OCI-LY7 (cell line): ENCODE measurements around the gene ATAD3A.

Experiments
- EZH2phosphoT487 ChIP-seq: fragments of 200-600 bp; sonication (generic); IDR thresholded peaks from 2 replicates; pipeline ENCODE4 v1.6.1; 2018; ENCODE audit warnings: low read depth, borderline replicate concordance, mild to moderate bottlenecking, mixed run types, antibody characterized with exemption, low read length, moderate library complexity, mixed read lengths
- TF ChIP-seq, protein P1 (sequence below): fragments of 200-600 bp; sonication (generic); conservative IDR thresholded peaks from 2 replicates; pipeline ENCODE4 v1.5.1; 2014; ENCODE audit warnings: mild to moderate bottlenecking, antibody characterized with exemption, low read length, moderate library complexity, mixed read lengths

DNA sequence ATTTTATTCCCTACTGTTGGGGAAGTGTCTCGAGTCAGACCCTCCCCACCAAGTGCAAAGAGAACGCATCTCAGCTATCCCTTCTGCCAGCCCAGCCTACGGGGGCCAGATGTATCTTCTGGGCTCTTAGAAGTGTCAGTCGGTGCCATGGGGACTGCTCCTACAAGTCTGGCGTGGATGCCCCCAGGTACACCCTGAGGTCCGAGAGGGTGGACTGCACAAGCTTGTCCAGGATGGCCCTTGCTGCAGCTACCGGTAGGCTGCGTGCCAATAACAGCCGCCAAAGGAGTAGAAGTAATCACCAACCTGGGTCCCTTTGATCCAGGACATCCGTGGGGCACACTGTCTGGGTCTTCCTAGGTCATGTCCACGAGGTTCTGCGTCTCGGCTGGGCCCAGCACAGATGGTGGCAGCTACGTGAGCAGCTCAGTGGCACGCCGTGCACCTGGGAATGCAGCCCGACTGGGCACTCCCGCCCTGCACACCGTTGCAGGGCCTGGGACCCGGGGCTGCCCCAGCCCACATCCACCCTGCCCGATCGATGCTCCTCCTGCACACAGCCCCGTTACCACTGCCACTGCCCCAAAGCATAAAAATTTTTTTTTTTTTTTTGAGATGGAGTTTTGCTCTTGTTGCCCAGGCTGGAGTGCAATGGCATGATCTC is 71.5 kb downstream of the ATAD3A start:
- TF ChIP-seq, protein P1, sequence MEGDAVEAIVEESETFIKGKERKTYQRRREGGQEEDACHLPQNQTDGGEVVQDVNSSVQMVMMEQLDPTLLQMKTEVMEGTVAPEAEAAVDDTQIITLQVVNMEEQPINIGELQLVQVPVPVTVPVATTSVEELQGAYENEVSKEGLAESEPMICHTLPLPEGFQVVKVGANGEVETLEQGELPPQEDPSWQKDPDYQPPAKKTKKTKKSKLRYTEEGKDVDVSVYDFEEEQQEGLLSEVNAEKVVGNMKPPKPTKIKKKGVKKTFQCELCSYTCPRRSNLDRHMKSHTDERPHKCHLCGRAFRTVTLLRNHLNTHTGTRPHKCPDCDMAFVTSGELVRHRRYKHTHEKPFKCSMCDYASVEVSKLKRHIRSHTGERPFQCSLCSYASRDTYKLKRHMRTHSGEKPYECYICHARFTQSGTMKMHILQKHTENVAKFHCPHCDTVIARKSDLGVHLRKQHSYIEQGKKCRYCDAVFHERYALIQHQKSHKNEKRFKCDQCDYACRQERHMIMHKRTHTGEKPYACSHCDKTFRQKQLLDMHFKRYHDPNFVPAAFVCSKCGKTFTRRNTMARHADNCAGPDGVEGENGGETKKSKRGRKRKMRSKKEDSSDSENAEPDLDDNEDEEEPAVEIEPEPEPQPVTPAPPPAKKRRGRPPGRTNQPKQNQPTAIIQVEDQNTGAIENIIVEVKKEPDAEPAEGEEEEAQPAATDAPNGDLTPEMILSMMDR: no peak
- TF ChIP-seq EZH2phosphoT487: no peak
